H1 (cell line): ENCODE measurements around the gene EDC3. TPM values are rescaled to one million over a fixed set of nuclear protein-coding genes. Genes with fewer than 3 reads are reported as not detected.

Experiments
- ATF3 ChIP-seq: IDR thresholded peaks from 2 replicates; pipeline ENCODE4 v1.6.1; 2011; ENCODE audit warnings: low read depth, mild to moderate bottlenecking, low read length; ENCODE audit not compliant: insufficient read depth
- CHD1 ChIP-seq: IDR thresholded peaks from 2 replicates; pipeline ENCODE4 v1.6.1; 2012; ENCODE audit warnings: low read depth, low read length, improper control_type of control experiment
- EGR1 ChIP-seq: IDR thresholded peaks from 2 replicates; pipeline ENCODE4 v1.6.1; 2011; ENCODE audit warnings: low read depth, low read length, borderline replicate concordance
- EZH2 ChIP-seq: fragments of 200-600 bp; sonication (generic); IDR thresholded peaks from 2 replicates; pipeline ENCODE4 v1.7.1; 2012; ENCODE audit warnings: low read depth, mild to moderate bottlenecking, moderate library complexity, low read length, inconsistent platforms; ENCODE audit not compliant: severe bottlenecking
- KDM5A ChIP-seq: fragments of 200-600 bp; IDR thresholded peaks from 2 replicates; pipeline ENCODE4 v1.7.1; 2012; ENCODE audit warnings: mild to moderate bottlenecking, low read length, inconsistent platforms, mixed read lengths
- MAX ChIP-seq: IDR thresholded peaks from 2 replicates; pipeline ENCODE4 v1.6.1; 2012; ENCODE audit warnings: inconsistent platforms
- POLR2A ChIP-seq, 2 experiments: IDR thresholded peaks; 1 replicate in 1 of 2; 2 replicates in 1 of 2; pipeline ENCODE4 v1.6.1; 2011; ENCODE audit warnings: low read depth in 2 of 2, low read length in 2 of 2, mild to moderate bottlenecking in 2 of 2; ENCODE audit errors: control extremely low read depth in 1 of 2
- polyA plus RNA-seq, 7 experiments: library from polyadenylated mRNA; depleted of rRNA in 3 of 7; stranded (reverse) in 5 of 7; unstranded in 2 of 7; fragments of >200 nt in 5 of 7; fragments of 200-250 nt in 2 of 7; gene quantifications; 1 replicate in 5 of 7; 2 replicates in 1 of 7; 4 replicates in 1 of 7; pipeline versions ENCODE4 v1.2.1 to v1.2.3, GENCODE V29; 2011 to 2013; ENCODE audit warnings: missing spikeins in 2 of 7, mixed read lengths in 2 of 7
- total RNA-seq: library from RNA; stranded (reverse); fragmentation: NEBNext Ultra II Directional; extraction: Animal tissue kit (Norgen Biotek cat#: 25700); gene quantifications from 2 replicates; pipeline ENCODE4 v1.2.1, GENCODE V29; 2021

EDC3 gene
- total and polyA plus RNA-seq, 2 of the 8 experiments (the other 6 are each of a cell fraction or from before 2014, with no cell fraction given) = 45.0 to 50.8 TPM

- TF ChIP-seq ATF3 (no peak), MAX (no peak), POLR2A (IDR thresholded peaks at IDR 0.05; ENCODE audit: control extremely low read depth in 1 of 2, low read depth in 2 of 2, low read length in 2 of 2) (no peak), CHD1 (no peak), KDM5A (no peak), EZH2 (no peak), EGR1 (no peak)
These were observed 13.2 kb upstream of the EDC3 start (continued) for GRCh38 chr15:74709011-74709410.
